Testis (tissue), 2 donors: ENCODE data around the gene CXCL13.

Experiments
- POLR2A ChIP-seq: fragments of 450-650 bp; IDR thresholded peaks from one replicate; pipeline ENCODE4 v1.6.1; 2017; ENCODE audit warnings: antibody characterized with exemption, mild to moderate bottlenecking, moderate library complexity
- TF ChIP-seq, protein P1 (sequence below), 3 experiments: fragments of 450-650 bp in 2 of 3; fragments of 200-600 bp in 1 of 3; sonication (generic) in 1 of 3; IDR thresholded peaks; one replicate each; pipeline ENCODE4 v1.5.1; 2016 to 2019; ENCODE audit warnings: antibody characterized with exemption in 3 of 3, mild to moderate bottlenecking in 2 of 3, moderate library complexity in 1 of 3

DNA sequence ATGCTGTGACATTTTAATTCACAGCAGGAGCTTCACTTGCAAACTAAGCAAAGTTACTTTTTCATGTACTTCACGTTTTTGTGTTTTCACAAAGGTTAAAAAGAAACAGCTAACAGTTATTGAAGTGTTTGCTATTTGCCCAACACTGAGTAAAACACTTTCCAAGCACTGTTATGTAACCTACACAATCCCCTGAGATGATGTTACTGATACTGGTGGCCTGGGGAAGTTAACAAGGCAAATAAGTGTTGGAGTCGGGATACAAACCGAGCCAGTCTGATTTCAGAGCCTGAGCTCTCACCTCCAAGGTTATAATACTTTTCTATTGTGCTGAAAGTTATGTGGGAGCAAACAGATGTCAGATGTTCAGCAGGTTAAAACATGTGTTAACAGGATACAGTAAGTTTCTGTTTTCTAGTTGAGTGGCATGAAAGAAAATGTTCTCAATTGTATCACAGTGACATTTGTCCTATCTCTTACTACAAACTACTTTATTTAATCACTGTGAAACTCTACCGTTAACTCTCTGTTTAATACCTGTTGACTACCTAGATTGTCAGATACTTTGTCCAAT is 3.9 kb upstream of the CXCL13 start:
- no peak for TF ChIP-seq POLR2A
- TF ChIP-seq, protein P1, sequence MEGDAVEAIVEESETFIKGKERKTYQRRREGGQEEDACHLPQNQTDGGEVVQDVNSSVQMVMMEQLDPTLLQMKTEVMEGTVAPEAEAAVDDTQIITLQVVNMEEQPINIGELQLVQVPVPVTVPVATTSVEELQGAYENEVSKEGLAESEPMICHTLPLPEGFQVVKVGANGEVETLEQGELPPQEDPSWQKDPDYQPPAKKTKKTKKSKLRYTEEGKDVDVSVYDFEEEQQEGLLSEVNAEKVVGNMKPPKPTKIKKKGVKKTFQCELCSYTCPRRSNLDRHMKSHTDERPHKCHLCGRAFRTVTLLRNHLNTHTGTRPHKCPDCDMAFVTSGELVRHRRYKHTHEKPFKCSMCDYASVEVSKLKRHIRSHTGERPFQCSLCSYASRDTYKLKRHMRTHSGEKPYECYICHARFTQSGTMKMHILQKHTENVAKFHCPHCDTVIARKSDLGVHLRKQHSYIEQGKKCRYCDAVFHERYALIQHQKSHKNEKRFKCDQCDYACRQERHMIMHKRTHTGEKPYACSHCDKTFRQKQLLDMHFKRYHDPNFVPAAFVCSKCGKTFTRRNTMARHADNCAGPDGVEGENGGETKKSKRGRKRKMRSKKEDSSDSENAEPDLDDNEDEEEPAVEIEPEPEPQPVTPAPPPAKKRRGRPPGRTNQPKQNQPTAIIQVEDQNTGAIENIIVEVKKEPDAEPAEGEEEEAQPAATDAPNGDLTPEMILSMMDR (IDR thresholded peaks at IDR 0.05) = no peak
